ENCODE data around the gene ARHGEF10L. TPM values are rescaled to one million over a fixed set of nuclear protein-coding genes. Genes with fewer than 3 reads are reported as not detected.

ARHGEF10L gene
- total and polyA plus RNA-seq, 8 donors, result 16.8 to 39.6 (median 21.1) TPM

DNA sequence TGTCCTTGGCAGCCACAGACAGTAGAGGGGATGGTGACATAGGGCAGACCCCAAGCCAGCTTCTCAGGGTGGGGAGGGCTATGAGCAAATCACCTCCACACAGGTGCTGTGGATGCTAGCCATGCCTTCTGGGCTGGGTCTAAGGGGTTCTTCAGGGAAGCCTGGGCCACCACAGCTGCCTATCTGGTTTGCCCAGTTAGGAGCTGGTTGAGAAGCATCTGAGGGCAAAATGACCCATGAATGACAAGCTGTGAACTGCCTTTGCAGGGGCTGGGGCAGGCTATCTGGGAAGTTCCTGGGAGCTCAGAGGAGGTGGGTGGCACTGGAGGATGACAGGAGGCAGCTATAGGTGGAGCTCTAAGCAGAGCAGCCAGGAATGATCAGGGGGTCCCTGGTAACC is 10.1 kb upstream of the ARHGEF10L start:
- ATAC-seq (no peak), DNase-seq (no peak)
- H3K36me3 ChIP-seq, result no peaks in the 10 kb centered on the region
- no peak overlapping the region for H3K4me3 ChIP-seq
- intact Hi-C loops (cut with DNase I), result no loop called here
- TF ChIP-seq, protein P1, sequence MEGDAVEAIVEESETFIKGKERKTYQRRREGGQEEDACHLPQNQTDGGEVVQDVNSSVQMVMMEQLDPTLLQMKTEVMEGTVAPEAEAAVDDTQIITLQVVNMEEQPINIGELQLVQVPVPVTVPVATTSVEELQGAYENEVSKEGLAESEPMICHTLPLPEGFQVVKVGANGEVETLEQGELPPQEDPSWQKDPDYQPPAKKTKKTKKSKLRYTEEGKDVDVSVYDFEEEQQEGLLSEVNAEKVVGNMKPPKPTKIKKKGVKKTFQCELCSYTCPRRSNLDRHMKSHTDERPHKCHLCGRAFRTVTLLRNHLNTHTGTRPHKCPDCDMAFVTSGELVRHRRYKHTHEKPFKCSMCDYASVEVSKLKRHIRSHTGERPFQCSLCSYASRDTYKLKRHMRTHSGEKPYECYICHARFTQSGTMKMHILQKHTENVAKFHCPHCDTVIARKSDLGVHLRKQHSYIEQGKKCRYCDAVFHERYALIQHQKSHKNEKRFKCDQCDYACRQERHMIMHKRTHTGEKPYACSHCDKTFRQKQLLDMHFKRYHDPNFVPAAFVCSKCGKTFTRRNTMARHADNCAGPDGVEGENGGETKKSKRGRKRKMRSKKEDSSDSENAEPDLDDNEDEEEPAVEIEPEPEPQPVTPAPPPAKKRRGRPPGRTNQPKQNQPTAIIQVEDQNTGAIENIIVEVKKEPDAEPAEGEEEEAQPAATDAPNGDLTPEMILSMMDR (IDR thresholded peaks at IDR 0.05), result no peak
- H3K27ac ChIP-seq, result no peak overlapping the region
- H3K4me1 ChIP-seq, result no peaks in the 10 kb centered on the region
- no peaks in the 10 kb centered on the region for H3K9me3 ChIP-seq
- peaks cover 0 to 33% of the 10 kb centered on the region in 2 donors for H3K27me3 ChIP-seq

DNA sequence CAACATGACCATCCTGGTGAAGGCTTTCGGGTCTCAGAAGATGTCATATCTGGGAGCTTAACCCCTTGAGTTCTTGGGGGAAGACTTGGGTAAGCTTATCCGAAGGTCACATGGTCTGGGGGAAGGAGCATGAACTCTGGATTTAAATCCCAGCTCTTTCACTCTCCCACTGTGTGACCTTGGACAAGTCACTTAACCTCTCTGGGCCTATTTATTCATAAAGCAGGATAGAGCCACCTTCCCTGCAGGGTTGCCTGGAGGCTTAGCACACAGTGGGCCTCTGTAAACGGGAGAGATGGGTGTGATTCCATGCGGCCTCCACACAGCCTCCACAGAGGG is 8.2 kb upstream of the ARHGEF10L start:
- Histone ChIP-seq H3K4me3 (no peak overlapping the region), H3K27ac (no peak overlapping the region), H3K27me3 (peaks cover 0 to 30% of the 10 kb centered on the region in 2 donors), H3K4me1 (no peaks in the 10 kb centered on the region), H3K9me3 (no peaks in the 10 kb centered on the region), H3K36me3 (no peaks in the 10 kb centered on the region)
- intact Hi-C loops (cut with DNase I), result no loop called here
- DNase-seq, result no peak
- no peak for ATAC-seq
- TF ChIP-seq, protein P1 (IDR thresholded peaks at IDR 0.05), result no peak

DNA sequence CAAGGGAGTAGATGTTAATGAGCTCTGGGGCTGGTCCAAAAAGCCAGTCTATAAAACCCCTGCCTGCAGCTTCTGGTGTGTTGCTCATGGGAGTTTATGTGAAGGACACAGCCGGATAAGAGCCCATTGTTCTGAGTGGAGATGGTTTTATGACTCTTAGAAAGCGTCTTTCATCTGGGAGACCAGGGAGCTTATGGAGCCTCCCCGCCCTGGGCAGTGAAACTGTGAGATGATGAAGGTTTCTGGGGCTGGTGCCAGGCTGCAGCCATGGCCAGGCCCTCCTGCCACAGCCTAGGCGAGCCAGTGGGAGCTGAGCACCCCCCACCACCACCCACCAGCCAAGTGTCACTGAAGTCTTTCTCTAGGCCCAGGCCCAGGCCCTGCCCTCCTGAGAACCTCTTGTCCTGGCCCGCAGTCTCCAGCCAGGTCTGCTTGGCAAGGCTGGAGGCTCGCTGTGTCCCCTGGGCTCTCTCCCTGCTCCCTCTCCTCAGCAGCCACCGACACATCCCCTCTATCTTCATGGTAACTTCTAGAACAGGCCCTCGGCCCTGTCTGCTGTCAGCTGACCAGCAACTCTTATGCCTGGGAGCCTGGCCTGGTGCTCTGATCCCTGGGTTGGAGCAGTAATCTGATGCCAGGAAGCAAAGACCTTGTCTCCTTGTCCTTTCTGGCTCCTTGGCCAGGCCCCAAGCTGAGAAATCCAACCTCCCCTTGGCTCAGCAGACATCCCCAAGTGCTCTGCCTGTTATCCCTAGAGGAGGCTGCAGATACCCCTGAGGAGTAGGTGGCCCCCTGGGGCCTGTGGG is 7.6 kb upstream of the ARHGEF10L start:
- H3K36me3 ChIP-seq, result no peaks in the 10 kb centered on the region
- intact Hi-C loops (cut with DNase I), result no loop called here
- H3K27ac ChIP-seq, result peak overlapping the region in 1 of 2 donors; percentile 59
- ATAC-seq, result peak; percentile 43
- peaks cover 0 to 27% of the 10 kb centered on the region in 2 donors for H3K27me3 ChIP-seq
- H3K4me3 ChIP-seq, result no peak overlapping the region
- H3K4me1 ChIP-seq, result no peaks in the 10 kb centered on the region
- no peaks in the 10 kb centered on the region for H3K9me3 ChIP-seq
- DNase-seq, result no peak
- TF ChIP-seq, protein P1 (IDR thresholded peaks at IDR 0.05), result no peak

DNA sequence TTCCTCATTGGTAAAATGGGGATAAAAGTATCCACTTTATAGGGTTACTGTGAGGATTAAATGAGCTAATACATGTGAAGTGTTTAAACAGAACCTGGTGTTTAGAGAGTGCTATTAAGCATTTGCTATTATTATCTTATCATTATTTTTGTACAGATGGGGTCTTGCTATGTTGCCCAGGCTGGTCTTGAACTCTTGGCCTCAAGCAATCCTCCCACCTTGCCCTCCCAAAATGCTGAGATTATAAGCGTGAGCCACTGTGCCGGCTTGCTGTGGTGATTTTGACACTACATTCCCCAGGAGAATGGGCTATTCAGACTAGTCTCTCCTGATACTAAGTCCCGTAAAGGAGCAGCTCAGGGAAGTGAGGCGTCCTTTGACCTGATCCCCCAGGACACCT is 6.3 kb upstream of the ARHGEF10L start:
- H3K27me3 ChIP-seq, result peaks cover 0 to 25% of the 10 kb centered on the region in 2 donors
- H3K4me3 ChIP-seq, result no peak overlapping the region
- H3K36me3 ChIP-seq, result no peaks in the 10 kb centered on the region
- no peaks in the 10 kb centered on the region for H3K4me1 ChIP-seq
- intact Hi-C loops (cut with DNase I), result no loop called here
- ATAC-seq (no peak), DNase-seq (no peak)
- TF ChIP-seq, protein P1 (IDR thresholded peaks at IDR 0.05), result no peak
- no peak overlapping the region for H3K27ac ChIP-seq
- no peaks in the 10 kb centered on the region for H3K9me3 ChIP-seq

DNA sequence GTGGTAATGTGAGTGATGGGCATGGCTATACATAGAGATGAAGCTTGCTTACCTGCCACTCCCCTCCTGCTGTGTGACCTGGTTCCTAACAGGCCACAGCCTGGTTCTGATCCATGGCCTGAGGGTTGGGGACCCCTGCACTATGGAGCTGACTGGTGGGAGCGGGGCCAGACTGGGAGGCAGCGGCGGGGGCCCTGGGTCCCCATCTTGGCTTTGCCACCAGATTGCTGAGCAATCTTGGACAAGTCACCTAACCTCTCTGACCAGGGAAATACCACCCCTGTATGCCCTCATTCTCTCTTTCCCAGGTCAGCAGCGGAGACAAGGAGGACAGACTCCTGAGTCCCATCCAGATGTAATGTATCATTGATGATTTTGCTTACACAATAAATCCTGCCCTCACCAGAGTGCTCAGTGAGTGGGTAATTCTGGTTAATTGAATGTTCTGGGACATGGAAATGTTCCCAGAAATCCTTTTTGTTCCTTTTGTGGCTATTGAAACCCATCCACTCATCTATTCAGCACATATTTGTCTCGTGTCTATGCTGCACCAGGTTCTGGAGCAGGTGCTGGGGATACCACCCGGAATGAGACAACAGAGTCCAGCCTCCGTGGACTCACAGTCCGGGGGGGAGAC is 4.1 kb upstream of the ARHGEF10L start:
- Histone ChIP-seq H3K4me1 (peaks cover 5 to 11% of the 10 kb centered on the region in 2 donors), H3K36me3 (no peaks in the 10 kb centered on the region), H3K27me3 (peaks cover 0 to 35% of the 10 kb centered on the region in 2 donors), H3K4me3 (no peak overlapping the region), H3K9me3 (no peaks in the 10 kb centered on the region), H3K27ac (no peak overlapping the region)
- ATAC-seq (no peak), DNase-seq (no peak)
- TF ChIP-seq, protein P1 (IDR thresholded peaks at IDR 0.05), result no peak
- intact Hi-C loops (cut with DNase I), result no loop called here
